Measurements from ENCODE around the gene CBLL2.
"Not testable (repeated sequence)": the region's sequence is repeated elsewhere in the genome, so short reads cannot be mapped to it uniquely, and the experiment has no call there.

CBLL2 gene

DNA sequence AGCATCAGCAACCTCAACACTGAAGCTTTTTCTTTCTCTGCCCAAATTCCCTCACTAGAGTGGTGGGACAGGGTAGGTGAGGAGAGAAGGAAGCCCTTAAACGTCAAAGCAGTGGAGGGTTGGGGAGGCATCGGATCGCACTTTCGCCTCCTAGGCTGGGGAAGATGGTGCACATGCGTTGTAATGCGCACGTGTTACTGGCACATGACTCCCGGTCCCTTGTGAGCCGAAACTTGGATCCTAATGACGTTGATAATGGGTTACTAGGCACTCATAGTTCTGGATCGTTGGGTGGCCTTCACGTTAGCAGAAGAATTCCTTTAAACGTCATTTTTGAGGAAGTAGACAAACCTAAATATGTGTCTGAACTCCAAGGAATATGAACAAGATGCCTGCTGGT, at the start of gene CBLL2:
TSS of gene CBLL2 (plus strand) at position 301 of the 400 bp plus-strand sequence. CDS start at position 380, 79 bp downstream.
- no peak for DNase-seq

- DNase-seq, result no peak
These were observed 38.3 kb upstream of the CBLL2 start for GRCh38 chrX:22234380-22234779.

DNA sequence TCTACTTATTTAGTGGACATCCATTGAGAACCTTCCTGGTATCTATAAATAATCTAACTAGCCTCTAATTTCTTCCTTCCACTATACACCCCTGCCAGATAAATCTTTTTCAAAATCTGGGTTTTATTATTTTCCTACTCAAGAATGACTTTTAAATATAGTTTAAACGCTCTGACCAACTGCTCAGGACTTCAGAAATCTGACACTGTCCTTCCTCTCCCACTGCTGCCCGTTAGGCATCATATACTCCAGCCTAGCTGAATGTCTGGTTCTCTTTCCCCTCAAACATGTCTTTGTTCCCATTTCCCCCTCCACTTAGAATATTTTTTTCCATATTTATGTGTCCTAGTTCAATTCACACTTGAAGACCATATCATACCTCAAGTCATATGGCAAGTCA, 35.2 kb upstream of the CBLL2 start:
- DNase-seq, result no peak

- no peak for DNase-seq
These were observed 26.1 kb upstream of the CBLL2 start for GRCh38 chrX:22246620-22247019.

DNA sequence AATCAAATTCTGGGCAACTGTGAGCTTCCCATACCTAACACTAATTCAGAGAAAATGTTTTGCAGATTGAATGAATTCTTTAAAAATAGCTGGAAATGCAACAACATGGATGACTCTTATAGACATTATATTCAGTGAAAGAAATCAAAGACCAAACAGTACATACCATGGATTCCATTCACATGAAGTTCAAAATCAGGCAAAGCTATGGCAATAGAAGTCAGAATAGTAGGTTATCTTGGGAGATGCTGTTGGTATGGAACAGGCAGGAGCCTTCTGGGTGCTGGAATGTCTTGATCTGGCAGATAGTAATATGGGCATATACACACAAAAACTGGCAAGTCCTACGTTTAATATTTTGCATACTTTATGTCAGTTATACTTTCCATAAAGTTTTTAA, 25.5 kb upstream of the CBLL2 start:
- DNase-seq, result no peak

GRCh38 chrX:22248401-22248800, 24.3 kb upstream of the CBLL2 start:
- DNase-seq, result no peak

DNA sequence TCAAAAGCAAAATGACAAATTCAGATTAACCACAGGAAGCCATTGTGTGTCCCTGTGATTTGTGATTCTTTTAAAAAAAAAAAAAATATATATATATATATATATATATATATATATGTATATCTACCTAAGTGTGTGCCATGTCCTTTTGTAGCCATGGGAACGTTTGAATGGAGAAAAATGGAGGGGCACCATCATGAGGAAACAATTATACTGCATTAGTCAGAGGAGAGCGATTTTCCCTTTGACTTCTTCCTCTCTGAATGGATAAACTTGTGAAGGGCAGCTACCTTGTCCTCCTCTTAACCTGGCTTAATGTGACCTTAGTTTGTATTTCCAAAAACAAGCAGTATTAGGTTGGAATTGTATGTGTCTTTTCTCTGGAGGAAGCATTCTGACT, 23.3 kb upstream of the CBLL2 start:
- no peak for DNase-seq

- DNase-seq, result no peak
These were observed 4.0 kb upstream of the CBLL2 start for GRCh38 chrX:22268706-22269105.

- DNase-seq, result no peak
These were observed 1.1 kb downstream of the CBLL2 start for GRCh38 chrX:22273714-22274317.

DNA sequence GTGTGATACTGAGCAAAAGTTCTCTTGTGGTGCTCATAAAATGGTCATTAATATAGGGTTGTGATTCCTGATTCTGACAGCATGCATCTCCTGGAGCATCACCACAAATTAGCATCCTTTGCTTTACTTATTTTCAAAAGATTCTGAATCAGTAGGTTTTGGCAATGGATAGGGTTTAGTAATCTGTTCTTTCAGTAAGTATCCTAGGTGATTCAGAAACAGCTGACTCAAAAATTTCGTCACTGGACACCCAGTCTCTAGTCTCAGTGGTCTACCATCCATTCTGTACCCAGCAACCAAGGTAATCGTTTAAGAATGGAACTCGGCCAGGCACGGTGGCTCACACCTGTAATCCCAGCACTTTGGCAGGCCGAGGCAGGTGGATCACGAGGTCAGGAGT, 4.1 kb downstream of the CBLL2 start:
- DNase-seq, result no peak

- DNase-seq, result no peak
These were observed 5.7 kb downstream of the CBLL2 start for GRCh38 chrX:22278375-22278774.

- DNase-seq, result not testable (repeated sequence)
These were observed 16.5 kb downstream of the CBLL2 start for GRCh38 chrX:22289209-22289608.

- DNase-seq, result no peak
These were observed 24.2 kb downstream of the CBLL2 start for GRCh38 chrX:22296871-22297270.

- DNase-seq, result no peak
These were observed 27.4 kb downstream of the CBLL2 start for GRCh38 chrX:22300130-22300529.

DNA sequence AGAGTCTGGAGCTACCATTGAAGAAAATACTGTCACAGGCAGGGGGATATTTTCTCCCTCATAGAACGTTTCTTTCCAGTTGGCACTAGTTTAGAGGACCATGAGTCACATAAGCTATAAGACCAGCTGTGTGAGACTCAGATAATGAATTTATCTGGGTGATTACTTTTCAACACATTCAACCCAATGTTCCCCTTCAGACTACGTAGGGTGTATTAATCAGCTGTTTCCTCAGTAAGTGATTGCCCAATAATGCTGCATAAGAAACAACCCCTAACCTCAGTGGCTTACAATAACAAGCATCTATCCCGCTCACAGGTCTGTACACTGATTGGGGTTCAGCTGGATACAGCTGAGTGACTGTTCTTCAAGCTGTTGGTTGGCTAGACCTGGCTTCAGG, 38.1 kb downstream of the CBLL2 start:
- no peak for DNase-seq

DNA sequence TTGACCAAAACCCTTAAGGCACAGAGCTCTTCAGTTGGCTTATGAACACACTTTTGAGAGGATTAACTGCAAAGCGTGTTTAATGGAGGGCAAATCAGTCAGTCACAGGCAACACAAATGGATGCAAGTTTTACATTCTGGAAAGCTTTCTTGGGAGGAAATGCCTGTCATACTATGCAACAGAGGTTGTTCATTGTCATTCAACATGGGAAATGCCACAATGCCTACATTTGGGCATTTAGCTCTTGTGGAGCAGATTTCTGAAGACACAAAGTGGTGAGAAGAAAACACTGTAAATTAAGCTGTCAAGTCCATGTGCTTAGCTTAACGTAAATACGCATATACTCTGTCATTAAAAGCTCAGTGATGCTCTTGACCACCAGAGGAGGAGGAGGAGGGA, 41.1 kb downstream of the CBLL2 start:
- no peak for DNase-seq

GRCh38 chrX:22314211-22314610, 41.5 kb downstream of the CBLL2 start:
- no peak for DNase-seq

GRCh38 chrX:22314692-22315091, 42.0 kb downstream of the CBLL2 start:
- no peak for DNase-seq

- no peak for DNase-seq
These were observed 42.4 kb downstream of the CBLL2 start for GRCh38 chrX:22315151-22315550.

- DNase-seq, result no peak
These were observed 47.6 kb downstream of the CBLL2 start for GRCh38 chrX:22320236-22320873.

DNA sequence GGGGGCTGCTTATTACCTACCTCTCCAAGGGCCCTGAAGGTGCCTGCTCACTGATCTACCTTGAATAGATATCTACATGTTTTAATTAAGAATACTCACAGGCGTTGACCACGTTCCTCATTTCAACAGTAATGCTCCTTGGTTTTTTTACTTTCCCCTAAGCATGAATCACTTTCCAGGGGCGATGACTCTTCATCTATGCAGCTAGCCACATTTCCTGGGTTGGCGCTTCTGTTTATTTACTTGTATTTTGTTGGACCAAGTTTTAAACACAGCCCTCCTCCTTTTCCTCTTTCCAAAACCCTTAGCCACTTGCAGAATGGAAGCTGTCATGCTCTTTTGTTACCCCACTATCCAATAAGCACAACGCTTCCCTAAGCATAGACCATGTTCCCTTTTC, 50.8 kb downstream of the CBLL2 start:
- DNase-seq, result no peak
